NCI-H2107 (cell line): ENCODE data around the gene UBE2G1.
"Not testable (repeated sequence)": the region's sequence is repeated elsewhere in the genome, so short reads cannot be mapped to it uniquely, and the experiment has no call there.

Experiments used
- DNase-seq: peaks from one replicate; lab custom pipeline; 2025; lab: John Stamatoyannopoulos, UW

UBE2G1 gene

DNA sequence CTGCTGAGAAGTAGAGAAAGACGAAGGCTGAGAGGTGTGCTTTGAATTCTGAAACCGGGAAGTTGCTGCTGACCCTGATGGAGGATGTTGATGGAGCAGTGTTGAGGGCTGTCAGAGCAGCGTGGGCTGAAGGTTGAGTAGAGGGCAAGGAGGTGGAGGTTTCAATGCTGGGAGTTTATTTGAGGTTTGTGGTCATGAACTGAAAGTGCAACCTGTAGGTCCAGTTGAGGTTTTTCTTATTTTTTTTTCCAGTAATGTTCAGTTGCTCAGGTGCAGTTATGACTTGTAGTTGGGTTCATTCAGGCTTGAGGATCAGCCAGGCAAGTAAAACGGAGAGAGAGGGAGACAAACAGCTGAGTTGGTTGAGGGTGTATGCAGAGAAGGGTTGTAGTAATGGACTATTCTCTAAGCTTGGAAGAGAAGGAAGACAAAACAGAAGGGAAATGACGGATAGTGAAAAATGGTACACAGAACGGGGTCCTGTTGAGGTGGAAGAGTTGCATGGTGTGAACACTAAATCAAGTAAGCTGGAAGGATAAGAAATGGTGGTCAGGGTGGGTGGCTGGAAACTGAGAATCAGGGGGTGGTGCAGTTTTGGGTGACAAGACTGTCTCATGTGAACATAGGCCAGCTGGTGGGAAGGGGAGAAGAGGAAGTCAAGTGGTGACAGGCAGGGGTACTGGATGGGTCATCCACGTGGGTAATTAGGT lies 8.7 kb upstream of the UBE2G1 start:
- no peak for DNase-seq

DNA sequence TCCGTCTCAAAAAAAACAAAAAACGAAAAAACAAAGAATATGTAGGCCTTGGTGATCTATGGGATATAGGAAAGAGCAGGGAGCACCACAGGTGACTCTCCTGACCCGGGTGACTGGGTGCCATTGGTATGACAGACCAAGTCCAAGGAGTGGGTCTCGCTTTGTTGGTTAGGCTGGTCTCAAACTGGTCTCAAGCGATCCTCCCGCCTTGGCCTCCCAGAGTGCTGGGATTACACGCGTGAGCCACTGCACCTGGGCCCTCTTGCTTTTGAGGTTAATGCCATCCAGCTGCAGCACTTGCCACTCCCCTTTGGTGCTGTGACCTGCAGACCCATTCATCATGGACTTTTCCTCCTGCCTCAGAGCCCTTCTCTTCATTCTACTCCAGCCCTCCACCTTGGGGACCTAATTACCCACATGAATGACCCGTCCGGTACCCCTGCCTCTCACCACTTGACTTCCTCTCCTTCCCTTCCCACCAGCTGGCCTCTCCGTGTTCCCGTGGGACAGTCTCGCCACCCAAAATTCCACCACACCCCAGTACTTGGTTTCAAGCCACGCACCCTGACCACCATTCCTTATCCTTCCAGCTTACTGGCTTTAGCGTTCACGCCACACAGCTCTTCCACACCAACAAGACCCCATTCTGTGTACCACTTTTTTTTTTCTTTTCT lies 3.2 kb upstream of the UBE2G1 start:
- no peak for DNase-seq

DNA sequence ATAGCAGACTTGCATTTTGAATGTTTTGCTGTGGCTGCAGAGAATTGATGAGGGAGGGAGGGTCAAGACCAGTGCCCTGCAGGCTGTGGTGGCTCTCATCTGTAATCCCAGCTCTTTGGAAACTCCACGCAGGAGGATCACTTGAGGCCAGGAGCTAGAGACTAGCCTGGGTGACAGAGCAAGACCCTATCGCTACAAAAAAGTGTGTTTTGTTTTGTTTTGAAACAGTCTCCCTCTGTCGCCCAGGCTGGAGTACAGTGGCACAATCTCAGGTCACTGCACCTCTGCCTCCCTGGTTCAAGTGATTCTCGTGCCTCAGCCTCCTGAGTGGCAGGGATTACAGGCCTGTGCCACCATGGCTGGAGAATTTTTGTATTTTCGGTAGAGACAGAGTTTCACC lies 1.9 kb upstream of the UBE2G1 start:
- DNase-seq, result no peak

DNA sequence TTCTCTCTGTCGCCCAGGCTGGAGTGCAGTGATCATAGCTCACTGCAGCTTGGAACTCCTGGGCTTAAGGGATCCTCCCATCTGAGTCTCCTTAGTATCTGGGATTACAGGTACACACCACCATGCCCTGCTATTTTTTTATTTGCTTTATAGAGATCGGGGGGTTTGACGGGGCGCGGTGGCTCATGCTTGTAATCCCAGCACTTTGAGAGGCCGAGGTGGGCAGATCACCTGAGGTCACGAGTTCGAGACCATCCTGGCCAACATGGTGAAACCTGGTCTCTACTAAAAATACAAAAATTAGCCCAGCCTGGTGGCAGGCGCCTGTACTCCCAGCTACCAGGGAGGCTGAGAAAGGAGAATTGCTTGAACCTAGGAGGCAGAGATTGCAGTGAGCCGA lies 702 bp upstream of the UBE2G1 start:
- DNase-seq, result not testable (repeated sequence)

DNA sequence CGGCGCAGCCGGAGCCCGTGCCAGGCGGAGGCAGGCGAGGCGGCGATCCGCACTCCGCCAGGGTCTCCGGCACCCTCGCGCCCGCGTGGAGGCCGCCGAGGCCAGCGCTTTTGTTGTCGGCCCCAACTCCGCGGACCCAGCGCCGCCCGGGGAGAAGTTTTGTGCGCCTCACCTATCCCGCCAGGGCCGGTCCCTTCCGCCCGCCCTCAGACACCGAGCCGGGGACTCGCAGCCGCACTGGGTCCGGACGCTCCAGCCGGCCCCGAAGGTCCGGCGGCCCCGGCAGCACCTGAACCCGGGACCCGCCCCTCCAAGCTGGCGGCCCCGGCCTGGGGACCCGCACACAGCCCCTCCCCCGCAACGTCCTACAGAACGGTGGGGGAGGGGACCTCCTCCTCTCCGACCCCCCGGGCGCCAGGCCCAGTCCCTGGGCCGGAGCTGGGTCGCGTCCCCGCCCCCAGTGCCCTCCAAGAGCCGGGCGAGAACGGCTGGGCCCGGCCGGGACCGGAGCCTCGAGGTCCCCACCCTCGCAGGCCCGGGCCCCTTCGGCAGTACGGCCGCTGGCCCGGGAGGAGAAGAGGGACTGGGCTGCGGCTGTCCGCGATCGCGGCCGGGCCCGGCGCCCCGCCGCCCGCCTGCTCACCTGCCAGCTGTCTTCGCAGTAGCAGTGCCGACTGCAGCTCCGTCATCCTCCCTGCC lies 698 bp downstream of the UBE2G1 start:
- no peak for DNase-seq

DNA sequence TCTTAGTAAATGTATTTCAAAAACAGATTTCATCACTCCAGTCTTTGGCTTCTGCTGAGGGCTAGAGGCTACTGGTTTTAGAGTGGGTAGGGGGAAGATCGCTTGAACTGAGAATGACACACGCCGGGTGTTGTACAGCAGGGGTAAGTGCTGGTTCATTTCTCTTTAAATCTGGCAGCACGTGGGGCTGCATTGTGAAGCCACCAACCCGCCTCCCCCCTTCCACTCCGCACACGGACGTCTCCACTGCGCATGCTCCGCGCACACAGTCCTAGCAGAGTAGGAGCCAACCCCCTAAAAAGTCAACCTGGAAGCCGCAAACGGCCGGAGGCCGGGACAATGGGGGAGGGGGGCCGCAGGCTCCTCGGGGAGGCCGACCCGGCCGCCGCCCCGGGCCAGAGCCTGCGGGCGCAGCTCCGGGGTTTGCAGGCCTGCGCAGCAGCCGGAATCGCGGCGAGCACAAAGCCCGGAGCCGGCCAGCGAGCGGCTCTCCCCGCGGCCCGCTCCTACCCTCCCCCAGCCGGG lies 1.3 kb downstream of the UBE2G1 start:
- peak; percentile 45 for DNase-seq

DNA sequence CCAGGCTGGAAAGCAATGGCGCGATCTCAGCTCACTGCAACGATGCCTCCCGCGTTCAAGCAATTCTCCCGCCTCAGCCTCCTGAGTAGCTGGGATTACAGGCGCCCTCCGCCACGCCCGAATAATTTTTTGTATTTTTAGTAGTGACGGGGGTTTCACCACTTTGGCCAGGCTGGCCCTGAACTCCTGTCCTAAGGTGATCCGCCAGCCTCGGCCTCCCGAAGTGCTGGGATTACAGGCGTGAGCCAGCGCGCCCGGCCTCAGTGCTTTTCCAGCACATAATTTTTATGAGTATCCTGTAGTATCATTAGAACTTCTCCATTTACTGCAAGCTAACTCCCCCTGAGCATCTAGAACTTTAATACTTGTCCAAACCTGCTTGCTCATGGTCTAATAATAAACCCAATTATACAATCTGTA lies 1.8 kb downstream of the UBE2G1 start:
- no peak for DNase-seq

DNA sequence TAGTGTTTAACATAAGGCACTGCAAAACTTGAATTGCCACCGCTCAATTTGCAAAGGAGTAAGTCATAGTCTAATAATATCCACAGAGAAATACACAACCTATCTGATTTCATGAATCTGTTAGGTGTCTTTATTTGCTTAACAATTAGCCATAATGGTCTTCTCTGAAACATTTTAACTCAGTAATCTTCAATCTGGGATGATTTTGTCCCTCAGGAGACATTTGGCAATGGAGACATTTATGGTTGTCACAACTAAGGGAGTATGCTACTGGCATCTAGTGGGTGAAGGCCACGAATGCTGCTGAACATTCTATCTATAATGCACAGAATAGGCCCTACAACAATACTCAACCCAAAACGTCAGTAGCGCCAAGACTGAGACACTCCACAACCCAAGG lies 4.3 kb downstream of the UBE2G1 start:
- no peak for DNase-seq

DNA sequence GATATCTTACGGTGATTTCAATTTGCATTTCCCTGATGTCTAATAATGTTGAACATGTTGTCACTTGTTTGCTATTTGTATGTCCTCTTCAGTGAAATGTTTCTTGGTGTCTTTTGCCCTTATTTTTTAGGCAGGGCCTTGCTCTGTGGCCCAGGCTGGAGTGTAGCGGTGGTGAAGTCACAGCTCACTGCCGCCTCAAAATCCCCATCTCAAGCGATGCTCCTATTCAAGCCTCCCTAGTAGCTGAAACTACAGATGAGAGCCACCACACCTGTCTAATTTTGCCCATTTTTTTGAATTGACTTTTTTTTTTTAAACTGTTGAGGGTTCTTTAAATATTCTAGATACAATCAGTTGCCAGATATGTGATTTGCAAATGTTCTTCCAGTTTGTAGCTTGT lies 8.3 kb downstream of the UBE2G1 start:
- DNase-seq, result no peak

DNA sequence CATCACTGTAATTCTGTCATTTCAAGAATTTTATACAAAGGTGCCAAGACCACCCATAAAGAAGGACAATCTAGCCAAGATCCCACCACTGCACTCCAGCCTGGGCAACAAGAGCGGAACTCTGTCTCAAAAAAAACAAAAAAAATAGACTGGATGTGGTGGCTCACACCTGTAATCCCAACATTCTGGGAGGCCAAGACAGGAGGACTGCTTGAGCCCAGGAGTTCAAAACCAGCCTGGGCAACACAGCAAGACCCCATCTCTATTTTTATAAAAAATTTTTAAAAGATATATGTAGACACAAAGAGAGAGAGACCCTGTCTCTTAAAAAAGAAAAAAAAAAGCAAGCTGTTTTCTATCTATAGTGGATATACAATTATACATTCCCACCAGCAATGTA lies 8.8 kb downstream of the UBE2G1 start:
- DNase-seq, result no peak

DNA sequence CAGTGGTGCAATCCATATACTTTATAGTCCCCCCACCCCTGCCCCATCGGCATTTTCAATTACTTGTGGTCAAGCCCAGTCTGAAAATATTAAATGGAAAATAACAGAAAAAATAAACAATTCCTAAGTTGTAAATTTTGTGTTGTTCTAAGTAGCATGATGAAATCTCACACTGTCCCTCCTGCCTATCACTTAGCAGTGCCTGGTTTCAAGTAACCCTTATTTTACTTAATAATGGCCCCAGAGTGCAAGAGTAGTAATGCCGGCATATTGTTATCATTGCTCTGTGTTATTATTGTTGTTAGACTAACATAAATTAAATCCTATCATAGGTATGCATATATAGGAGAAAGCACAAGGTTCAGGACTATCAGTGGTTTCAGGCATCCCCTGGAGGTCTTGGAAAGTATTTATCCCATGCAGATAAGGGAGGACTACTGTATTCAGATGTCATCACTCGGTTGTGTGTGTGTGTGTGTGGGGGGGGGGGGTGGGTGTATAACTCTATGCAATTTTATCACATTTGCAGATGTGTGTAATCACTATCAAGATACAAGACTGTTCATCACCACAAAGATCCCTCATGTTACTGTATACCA lies 9.3 kb downstream of the UBE2G1 start:
- DNase-seq, result no peak

DNA sequence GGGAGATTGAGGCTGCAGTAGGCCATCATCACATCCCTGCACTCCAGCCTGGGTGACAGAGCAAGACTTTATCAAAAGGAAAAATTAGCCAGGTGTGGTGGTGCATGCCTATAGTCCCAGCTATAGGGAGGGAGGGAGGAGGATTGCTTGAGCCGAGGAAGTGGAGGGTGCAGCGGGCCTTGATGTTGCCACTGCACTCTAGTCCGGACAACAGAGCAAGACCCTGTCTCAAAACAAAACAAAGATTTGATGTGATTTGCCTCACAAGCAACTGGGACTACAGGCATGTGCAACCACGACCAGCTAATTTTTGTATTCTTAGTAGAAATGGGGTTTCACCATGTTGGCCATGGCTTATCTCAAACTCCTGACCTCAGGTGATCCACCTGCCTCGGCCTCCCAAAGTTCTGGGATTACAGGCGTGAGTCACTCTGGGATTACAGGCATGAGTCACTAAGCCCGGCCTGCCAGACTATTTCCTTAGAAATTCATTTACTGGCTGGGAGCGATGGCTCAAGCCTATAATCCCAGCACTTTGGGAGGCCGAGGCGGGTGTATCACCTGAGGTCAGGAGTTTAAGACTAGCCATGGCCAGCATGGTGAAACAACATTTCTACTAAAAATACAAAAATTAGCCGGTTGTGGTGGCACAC lies 11.5 kb downstream of the UBE2G1 start:
- no peak for DNase-seq

DNA sequence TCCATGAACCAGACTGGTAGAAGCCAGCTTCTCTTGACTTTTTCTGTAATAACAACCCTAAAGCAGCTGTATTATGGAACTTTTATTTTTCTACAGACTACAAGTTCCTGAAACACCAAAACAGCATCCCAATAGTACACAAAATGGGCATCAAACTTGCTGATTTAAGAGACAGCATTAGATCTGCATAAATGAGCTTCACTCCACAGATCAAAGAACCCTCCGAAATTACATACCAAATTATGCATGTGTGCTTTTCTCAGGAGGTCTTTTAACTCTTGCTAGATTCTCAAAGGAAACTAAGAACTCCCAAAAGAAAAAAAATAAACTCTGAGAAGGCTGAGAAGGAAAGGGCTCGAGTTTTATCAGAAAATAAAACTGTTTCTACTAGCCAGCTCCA lies 12.3 kb downstream of the UBE2G1 start:
- no peak for DNase-seq

DNA sequence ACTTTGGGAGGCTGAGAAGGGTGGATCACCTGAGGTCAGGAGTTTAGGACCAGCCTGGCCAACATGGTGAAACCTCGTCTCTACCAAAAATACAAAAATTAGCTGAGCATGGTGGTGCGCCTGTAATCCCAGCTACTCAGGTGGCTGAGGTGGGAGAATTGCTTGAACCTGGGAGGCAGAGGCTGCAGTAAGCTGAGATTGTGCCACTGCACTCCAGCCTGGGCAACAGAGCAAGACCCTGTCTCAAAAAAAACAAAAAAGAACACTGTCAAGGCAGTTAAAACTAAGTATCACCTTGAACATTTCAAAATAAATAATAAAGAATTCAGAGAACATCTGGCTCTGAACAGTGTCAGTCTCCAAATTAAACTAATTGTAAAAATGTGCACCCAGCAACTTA lies 16.3 kb downstream of the UBE2G1 start:
- not testable (repeated sequence) for DNase-seq

DNA sequence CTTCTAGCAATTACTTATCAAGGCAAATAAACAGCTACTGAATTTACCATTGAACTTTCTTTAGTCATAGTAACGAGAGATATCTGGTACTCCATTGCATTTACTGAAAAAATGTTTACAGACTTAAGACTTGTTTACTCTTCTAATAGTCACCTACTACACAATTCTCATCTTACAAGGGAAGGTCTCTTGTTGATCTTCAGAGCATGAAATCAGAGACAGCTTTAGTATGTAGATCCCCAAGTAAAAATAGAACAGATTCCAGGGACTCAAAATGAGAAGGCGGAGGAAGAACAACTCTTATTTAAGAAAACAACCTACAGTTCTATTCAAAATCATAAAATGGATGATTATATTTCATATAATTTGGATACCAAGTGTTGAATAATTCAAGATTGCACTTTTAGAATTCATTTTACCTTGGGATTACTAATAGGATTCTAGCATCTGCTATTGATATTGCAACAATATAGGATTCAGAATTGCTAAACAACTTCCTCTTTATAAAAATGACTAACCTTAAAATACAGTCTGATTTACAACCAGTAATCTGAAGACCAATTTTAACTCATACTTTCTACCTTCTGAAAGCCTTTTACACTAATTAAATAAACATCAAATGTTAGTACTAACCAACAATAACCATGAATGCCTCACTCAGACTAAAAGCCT lies 20.8 kb downstream of the UBE2G1 start:
- no peak for DNase-seq

DNA sequence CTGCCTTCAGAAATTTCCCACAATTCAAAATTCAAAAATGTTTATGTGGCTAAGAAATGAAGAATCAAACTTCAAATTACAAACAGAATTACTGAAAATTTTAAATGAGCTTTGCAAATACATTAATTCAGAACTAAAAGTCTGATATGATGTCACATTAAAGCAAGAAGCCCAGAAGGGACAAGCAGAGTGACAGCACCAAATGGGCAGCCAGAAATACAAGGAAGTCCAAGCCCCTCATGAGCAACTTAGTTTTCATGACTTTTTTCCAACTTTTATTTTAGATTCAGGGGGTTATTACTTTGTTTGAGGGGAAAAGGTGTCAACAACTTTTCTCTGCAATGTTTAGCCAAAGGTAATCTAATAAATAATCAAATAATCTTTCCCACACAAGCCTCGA lies 21.5 kb downstream of the UBE2G1 start:
- DNase-seq, result no peak

DNA sequence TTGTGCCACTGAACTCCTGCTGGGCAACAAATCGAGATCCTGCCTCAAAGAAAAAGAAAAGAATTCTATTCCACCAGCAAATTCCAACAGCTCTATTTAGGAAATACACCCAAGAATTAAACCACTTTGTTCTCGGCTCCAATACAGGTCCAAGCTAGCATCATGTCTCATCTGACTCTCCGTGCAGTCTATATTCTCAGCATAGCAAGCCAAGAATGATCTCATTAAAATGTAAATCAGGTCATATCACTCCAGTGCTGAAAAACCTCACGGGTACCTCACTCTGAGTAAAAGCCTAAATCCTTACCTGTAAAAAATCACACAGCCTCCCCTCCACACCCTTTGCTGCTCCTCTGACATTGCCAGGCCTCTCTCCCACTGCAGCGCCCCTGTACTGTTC lies 23.9 kb downstream of the UBE2G1 start:
- DNase-seq, result no peak

DNA sequence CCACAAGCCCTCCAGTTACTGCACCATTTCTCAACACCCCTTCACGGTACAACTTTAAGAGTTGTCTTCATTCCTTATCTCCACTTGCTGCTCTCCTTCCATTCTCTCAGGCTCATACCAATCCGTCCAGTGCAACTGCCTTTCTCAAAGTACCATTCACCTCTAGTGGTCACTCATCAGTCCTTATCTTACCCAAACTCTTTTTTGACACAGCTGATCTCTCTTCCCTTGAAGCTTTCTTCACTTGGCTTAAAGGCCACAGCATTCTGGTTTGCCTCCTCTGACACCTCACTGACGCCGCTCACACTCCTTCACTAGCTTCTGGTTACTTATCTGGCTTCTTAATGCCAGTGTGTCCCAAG lies 24.9 kb downstream of the UBE2G1 start:
- DNase-seq, result no peak

DNA sequence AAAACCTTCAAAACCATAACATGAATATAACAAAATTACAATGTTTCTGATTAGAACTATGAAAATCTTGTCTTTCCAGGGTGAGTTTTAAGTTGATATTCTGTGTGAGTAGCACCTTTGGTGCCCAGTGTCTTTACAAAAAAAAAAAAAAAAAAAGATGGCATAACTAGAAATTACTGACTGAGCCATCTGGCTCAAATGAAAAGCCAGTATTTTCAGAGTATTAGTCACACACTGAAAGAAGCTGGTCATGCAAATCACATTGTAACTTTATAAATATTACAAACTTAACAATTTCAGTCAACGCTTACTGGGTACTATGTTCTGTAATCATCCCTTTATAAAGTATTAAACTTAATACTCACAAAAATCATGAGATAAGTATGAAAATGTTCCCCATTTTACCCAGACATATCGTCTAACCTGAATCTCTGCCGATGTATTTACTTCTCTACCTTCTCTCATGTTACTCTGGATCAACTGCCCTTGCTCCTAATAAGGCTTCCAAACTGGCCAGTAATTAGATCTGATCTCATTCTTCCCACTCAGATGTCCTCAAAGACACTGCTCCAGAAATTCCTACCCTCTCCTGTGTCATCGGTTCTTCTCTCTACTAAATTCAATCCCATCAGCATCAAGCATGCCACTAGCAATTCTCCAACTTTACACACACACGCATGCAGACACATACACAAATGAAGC lies 25.4 kb downstream of the UBE2G1 start:
- DNase-seq, result no peak

DNA sequence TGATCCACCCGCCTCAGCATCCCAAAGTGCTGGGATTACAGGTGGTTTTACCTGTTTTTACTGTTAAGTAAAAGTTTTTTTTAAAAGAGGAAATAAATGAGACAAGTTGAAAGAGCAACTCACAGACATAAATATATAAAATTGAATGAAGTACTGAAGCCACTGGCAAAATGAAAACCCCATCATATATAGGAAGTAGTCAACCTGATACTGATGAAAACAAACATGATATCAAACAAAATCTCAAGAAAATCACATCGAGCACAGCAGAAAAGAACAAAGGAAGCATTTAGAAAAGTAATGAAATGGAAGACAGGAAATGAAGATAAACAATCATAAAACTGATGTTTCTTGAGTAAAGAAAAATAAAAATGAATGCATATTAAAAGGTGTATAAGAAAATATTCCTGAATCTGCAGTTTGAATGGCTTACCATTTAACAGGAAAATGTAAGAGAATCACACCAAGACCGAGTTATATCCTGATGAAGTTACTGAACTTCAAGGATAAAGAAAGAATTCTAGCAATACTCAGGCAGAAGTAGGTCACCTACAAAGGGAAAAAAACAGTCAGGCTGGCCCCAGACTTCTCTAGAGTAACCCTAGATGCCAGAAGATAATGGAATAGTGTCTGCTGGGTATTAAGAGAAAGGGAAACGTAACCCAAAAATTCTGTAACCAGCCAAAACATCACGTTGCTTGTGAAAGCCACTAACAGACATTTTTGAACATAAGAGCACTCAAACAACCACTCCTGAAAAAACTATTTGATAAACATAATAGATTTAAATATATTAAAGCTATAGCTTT lies 31.5 kb downstream of the UBE2G1 start:
- DNase-seq, result no peak
